AG08396 (cell line): ENCODE measurements around the gene CLDN12.

Source experiments
- DNase-seq: peaks from one replicate; pipeline ENCODE4 v3.0.0; 2012; ENCODE audit warnings: low spot score, mixed read lengths

The CLDN12 gene

DNA sequence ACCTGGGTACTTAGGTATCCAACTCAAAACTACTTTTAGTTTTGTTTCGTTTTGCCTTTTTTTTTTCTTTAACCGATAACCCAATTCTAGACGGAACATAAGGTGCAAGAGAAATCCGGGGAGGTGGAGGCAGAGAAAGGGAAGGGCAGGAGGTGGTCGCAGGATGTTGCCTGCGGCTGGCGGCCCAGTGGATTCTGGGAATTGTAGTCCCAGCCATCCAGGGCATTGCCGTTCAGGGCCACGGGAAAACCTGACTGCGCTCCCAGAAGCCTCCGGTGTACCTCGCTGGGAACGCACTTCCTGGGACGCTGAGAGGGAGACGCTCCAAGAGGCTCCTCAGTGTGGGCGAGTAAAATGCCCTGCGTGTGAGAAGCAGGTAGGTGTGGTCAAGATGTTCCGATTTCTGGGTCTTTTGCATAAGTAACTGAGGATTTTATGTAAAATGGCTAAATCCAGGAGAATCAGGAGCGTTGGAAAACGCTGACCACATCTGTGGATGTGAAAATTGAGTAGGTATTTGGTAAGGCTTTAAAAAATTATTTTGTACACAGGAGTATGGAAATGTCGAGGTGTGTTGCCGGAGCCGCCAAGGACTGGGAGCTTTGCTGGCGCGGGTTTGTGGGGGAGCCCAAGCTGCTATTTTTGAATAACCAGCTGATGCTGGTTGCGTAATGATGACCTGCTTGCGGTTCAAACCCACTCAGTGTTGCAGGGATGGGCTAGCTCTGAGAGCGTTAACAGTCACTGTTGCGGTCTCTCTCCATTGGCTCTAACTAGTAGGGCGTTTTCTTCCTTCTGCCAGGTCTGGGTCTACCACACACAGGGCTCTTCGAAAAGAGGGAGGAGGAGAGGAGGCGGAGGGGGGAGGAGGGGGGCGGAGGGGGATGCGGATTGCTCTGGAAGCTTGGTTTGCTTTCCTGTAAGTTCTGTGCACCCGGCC is at the start of gene CLDN12:
TSS of gene CLDN12 (plus strand) at position 288 of the 940 bp plus-strand sequence. CDS start 9,216 bp downstream, outside the sequence.
- peak; percentile 88 for DNase-seq

DNA sequence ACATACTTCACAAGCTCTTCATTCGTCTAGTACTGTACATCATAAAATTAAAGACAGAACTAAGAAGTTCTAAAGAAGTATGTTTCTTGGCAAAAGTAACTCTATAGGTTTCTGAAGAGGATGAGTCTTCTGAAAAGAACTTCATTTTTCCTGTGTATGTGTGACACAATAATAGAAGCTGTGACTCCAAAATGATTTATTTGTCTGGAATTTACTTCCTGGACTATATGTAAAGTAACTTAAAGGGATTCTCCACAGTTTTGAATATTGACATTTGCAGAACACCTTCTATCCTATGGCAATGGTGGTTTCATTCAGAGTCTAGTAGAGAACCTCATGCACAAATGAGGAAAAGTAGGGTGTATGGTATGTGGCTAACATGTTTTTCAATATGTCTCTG is 19.8 kb upstream of the CLDN12 start:
- peak; percentile 16 for DNase-seq

DNA sequence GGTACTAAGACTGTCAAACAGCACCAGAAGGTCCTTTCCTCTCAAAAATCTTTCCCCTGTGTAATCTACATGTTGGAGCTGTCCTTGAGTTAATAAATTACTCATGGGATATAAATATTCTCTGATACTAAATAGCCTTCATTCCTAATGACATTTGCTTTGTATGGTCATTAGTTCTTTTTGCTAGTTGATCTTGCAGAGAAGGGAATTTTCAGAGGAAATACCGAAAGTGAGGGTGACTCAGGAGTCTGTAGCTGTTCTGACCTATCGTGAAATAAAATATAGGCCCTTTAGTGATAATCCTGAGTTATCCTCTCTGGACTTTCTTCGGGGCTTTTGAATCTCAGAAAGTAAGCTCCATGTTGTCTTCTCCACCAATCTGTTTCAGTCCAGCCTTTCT is 19.4 kb upstream of the CLDN12 start:
- peak; percentile 33 for DNase-seq

- peak; percentile 19 for DNase-seq
Measured at GRCh38 chr7:90384433-90384832, 18.8 kb upstream of the CLDN12 start.

DNA sequence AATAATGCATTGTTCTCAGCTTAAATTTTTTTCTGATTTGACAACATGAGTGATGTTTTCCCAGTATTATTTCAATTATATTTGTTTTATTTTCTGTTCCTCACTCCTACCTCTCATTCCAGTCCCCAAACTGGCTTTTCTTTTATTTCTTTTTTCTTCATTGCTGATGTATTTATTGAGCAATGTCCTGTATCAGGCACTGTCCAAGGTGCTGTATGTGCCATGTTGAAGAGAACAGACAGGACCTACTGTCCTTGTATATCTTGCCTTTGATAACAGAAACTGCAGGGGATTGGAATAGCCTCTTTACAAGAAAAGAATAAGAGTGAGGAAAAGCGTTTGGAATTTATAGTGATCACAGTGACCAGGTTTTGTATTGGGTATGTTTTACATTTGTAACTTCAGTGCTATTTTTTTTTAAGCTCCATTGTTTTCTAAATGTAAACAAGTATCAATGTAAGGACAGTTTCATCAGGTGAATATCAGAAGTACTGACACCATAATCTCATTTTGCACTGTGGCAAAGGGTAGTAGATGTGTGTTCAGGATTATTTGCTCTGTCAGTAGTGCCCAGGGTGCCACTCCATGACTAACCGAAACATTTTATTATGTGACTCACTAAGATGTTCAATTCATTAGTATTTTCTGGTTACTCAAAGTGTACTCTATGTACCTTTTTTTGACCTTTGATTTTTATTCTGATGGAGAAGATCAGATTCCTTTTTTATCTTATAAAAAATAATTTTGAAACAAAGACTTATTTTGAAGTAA is 15.6 kb upstream of the CLDN12 start:
- DNase-seq, result no peak

GRCh38 chr7:90390926-90391325 is 12.3 kb upstream of the CLDN12 start:
- no peak for DNase-seq

DNA sequence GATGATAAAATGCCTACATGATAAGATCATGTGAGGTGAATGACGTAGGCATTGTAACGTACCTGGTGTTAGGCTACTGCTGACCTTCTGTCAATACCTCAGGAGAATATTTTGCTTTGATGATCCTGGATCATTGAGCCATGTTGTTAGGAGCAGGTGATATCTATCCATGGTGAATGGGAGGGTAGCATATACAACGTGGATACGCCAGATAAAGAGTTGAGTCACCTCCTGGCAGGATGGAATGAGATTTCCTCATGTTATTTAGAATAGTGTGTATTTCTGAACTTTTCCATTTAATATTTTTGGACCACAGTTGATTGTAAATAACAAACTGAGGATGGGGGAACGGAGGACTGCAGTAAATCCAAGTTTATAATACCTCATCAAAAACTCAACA is 11.8 kb upstream of the CLDN12 start:
- no peak for DNase-seq

DNA sequence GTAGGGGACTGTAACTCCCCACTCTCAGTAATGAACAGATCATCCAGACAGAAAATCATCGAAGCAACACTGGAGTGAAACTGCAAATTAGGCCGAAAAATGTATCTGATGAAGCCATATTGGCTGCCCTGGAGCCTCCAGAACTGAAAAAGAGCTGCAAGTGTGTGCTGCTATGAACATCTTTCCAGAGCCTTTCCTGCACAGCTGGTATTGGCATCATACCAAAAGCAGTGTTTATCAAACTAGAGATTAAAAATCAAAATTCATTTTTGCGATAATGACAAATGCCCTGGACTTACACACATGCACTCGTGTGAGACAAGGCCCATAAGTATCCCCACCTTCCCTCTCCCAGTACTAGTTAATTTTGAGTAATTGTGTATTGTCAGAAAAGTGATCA is 6.8 kb upstream of the CLDN12 start:
- DNase-seq, result no peak

DNA sequence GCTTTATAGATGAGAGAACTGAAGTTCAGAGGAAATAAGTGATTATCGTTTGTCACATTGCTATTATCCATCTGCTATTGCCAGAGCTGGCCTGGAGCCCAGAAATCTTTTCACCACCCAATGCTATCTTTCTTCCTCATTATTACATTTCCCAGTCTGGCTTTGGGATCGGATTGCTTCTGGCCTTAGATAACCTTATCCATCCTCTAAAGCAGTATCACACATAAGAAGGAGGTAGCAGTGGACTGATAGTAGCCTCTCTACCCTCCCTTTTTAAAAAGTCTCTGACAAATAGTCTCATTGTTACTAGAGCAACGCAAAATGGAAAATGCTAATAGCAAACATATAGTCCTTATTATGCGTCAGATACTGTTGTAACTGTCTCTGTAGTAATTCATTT is 1.3 kb upstream of the CLDN12 start:
- DNase-seq, result no peak

GRCh38 chr7:90402785-90403173 is 482 bp upstream of the CLDN12 start:
- DNase-seq, result no peak

DNA sequence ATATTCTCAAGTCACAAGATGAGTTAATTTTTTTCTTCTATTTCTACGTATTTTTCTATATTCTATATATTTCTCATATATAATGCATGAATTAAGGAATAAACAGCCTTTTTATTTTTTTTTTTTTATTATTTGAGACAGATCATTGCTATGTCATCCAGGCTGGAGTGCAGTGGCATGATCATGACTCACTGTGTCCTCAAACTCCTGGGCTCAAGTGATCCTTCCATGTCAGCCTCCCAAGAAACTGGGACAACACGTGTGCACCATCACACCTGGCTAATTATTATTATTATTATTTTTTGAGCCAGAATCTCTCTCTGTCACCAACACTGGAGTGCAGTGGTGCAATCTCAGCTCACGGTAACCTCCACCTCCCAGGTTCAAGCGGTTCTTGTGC is 1.5 kb downstream of the CLDN12 start:
- DNase-seq, result no peak

- DNase-seq, result no peak
Measured at GRCh38 chr7:90407484-90407821, 4.2 kb downstream of the CLDN12 start.

- no peak for DNase-seq
Measured at GRCh38 chr7:90408142-90408541, 4.9 kb downstream of the CLDN12 start.

DNA sequence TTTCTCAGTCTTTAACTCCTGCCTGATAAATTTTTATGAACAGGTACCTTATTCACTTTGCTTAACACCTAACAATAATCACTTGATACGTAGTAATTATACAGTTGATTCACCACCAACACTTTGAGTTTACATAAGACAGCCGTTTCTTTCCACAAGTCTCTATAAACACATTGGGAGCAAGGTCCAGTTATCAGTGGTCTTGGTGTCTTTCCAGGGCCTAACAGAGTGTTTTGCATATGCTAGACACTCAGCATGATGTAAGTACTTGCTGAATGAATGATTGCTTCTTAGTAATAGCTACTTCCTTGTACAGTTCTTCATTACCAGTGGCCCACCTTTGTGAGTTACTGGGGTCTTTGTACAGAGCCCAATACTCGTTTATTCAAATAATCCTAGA is 6.4 kb downstream of the CLDN12 start:
- DNase-seq, result no peak

DNA sequence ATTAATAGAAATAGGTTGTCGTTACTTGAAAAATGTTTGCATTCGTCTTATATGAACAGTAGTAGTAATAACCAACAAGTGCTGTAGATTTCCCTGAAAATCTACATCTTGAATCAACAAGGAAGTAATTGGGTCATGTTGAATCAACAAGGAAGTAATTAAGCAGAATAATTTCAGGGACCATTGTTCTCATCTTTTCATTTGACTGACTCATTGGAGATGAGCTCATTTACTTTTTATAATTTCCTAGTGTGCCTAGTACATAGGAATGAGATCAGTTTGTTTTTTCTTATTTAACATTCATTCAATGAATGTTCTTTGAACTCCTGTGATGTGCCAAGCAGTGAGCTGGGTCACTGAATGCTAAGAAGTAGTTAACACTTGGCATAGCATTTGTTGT is 8.2 kb downstream of the CLDN12 start:
- DNase-seq, result no peak

DNA sequence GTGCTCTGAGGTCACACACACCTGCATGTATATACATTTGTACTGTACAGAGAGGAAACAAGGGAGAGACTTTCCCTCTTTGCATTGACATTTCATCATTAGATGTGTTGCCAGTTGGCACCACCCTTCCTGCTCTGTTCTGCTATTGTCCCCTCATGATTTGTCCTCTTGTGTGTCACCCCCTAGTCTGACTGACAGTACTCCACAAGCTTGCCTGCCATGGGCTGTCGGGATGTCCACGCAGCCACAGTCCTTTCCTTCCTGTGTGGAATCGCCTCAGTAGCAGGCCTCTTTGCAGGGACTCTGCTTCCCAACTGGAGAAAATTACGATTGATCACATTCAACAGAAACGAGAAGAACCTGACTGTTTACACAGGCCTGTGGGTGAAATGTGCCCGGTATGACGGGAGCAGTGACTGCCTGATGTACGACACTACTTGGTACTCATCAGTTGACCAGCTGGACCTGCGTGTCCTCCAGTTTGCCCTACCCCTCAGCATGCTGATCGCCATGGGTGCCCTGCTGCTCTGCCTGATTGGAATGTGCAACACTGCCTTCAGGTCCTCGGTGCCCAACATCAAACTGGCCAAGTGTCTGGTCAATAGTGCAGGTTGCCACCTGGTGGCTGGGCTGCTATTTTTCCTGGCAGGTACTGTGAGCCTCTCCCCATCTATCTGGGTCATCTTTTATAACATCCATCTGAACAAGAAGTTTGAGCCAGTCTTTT is 9.4 kb downstream of the CLDN12 start:
- no peak for DNase-seq

- no peak for DNase-seq
Measured at GRCh38 chr7:90413185-90413528, 9.9 kb downstream of the CLDN12 start.

DNA sequence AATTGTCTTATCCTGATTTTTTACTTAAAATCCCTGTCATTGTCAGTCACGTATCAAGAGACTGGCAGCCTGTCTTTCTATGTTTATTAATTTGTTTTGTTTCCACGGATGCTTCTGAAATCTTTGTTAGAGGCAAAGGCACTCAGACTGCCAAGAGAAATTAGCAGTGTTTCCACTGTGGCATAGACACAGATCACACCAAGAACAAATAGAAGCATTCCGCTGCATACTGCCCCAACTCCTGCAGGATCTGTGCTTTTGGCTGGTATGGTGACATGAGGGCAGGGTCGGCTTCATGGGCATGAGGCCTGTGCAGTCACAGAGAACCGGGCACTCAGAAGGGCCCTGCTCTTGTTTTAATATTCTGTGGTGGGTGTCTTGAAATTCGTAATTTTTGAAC is 18.4 kb downstream of the CLDN12 start:
- DNase-seq, result no peak

DNA sequence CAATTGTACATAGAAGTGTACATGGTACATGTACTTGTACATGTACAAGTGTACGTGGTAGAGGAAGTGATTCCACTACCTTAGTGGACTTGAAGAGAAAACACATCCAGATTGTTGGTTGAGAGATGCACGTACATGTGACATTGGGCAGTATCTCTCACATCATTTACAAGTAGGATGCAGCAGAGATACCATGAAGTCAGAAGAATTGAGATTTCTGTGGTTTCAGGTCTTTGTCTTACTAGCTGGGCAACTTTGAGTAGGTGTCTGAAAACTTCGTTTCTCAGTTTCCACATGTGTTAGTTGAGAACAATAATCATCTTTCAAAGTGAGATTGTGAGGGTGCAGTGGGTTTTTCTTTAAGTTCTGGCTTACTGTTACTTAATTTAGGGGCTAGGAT is 21.5 kb downstream of the CLDN12 start:
- DNase-seq, result no peak

GRCh38 chr7:90425376-90425775 is 22.1 kb downstream of the CLDN12 start:
- no peak for DNase-seq

DNA sequence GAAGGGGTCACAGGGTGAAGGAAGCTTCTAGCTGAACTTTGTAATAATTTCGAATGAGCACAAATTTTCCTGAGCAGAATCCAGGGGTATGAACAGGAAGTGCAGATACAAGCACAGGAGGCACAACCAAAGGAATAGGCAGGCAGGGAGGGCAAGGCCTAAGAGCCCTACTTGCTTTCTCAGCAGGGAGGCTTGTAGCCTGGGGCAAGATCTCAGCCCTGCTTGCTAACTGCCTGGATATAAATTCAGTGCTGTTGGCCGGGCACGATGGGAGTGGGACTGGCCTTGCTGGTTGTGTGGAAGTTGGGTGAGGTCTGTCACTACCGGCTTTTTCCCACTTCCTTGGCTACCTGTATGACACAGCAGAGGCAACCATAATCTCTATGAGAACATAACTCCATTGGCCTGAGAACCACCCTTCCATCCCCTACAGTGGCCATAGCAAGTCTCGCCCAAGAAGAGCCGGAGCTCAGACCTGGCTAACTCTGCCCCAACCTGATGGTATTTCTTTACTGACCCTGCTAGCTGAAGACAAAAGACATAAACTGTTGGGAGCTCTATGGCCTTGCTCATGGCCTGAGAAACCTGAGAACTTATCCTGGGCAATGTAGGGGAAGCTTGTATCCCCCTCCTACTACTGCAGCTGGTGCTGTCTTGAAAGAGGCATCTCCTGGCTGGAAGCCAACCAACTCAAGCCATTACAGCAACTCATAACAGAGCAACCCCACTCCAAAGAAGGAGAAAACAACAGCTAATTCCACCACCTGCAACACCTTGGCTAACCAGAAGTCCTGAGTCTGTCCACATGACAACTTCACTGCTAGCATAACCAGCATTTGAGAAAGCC is 27.6 kb downstream of the CLDN12 start:
- no peak for DNase-seq

- DNase-seq, result no peak
Measured at GRCh38 chr7:90432752-90433151, 29.5 kb downstream of the CLDN12 start.
